GM20000 (cell line): Measurements from ENCODE around the gene MIPOL1.

Experiments
- DNase-seq: peaks from one replicate; pipeline ENCODE4 v3.0.0; 2012; ENCODE audit warnings: low spot score
- CTCF ChIP-seq: IDR thresholded peaks from 2 replicates; pipeline ENCODE4 v1.5.1; 2012; ENCODE audit warnings: mild to moderate bottlenecking, control low read depth; ENCODE audit errors: extremely low read depth, missing control alignments

Gene MIPOL1

GRCh38 chr14:37585101-37585511 is 387.4 kb downstream of the MIPOL1 start:
- TF ChIP-seq CTCF: no peak
- no peak for DNase-seq

- no peak for DNase-seq
- no peak for TF ChIP-seq CTCF
Observed at GRCh38 chr14:37585971-37586796, 388.4 kb downstream of the MIPOL1 start.

- DNase-seq: no peak
Observed at GRCh38 chr14:37586797-37587130, 389.0 kb downstream of the MIPOL1 start.

GRCh38 chr14:37587131-37587803 is 389.5 kb downstream of the MIPOL1 start:
- no peak for DNase-seq
- TF ChIP-seq CTCF: no peak

More at GRCh38 chr14:37586797-37587130, 389.0 kb downstream of the MIPOL1 start:
- no peak for TF ChIP-seq CTCF

GRCh38 chr14:37587881-37588666 is 390.3 kb downstream of the MIPOL1 start:
- DNase-seq: no peak
- TF ChIP-seq CTCF: no peak

- no peak for DNase-seq
Observed at GRCh38 chr14:37588667-37588955, 390.9 kb downstream of the MIPOL1 start.

More at GRCh38 chr14:37588667-37588955, 390.9 kb downstream of the MIPOL1 start:
- TF ChIP-seq CTCF: no peak
